Sigmoid colon (tissue), 7 donors: ENCODE data around the gene RADIL. TPM values are rescaled to one million over a fixed set of nuclear protein-coding genes. Genes with fewer than 3 reads are reported as not detected.
A peak's percentile ranks its signal among the peaks of the same experiment; 100 is the strongest.

Experiments used
- DNase-seq: peaks from one replicate; pipeline ENCODE4 v3.0.0-alpha.2; 2019
- H3K27ac ChIP-seq, 4 donors: fragments of 200-600 bp; sonication (generic); one replicate each; pipeline ENCODE4 v1.5.1; 2016 to 2019; ENCODE audit warnings: mild to moderate bottlenecking in 1 of 4
- H3K27me3 ChIP-seq, 3 donors: fragments of 200-600 bp; sonication (generic); one replicate each; pipeline ENCODE4 v1.5.1; 2019; ENCODE audit warnings: mild to moderate bottlenecking in 1 of 3
- H3K36me3 ChIP-seq, 4 donors: fragments of 200-600 bp; sonication (generic); one replicate each; pipeline ENCODE4 v1.5.1; 2016 to 2019
- H3K4me1 ChIP-seq, 4 donors: fragments of 200-600 bp; sonication (generic); one replicate each; pipeline ENCODE4 v1.5.1; 2017 to 2019
- H3K4me3 ChIP-seq, 4 donors: fragments of 200-600 bp; sonication (generic); one replicate each; pipeline ENCODE4 v1.5.1; 2017 to 2019; ENCODE audit warnings: mild to moderate bottlenecking in 2 of 4, moderate library complexity in 1 of 4
- H3K9me3 ChIP-seq, 4 donors: fragments of 200-600 bp in 3 of 4; sonication (generic) in 3 of 4; one replicate each; pipeline versions ENCODE4 v1.5.1 to v1.6.1; 2013 to 2019
- EP300 ChIP-seq, 4 donors: sonication (generic); formaldehyde crosslinking; IDR thresholded peaks; one replicate each; pipeline ENCODE4 v1.6.1; 2017; ENCODE audit warnings: antibody characterized with exemption in 4 of 4
- POLR2A ChIP-seq, 2 donors: fragments of 450-650 bp; IDR thresholded peaks; one replicate each; pipeline ENCODE4 v1.6.1; 2016; ENCODE audit warnings: antibody characterized with exemption in 2 of 2, mild to moderate bottlenecking in 2 of 2, moderate library complexity in 2 of 2
- POLR2AphosphoS5 ChIP-seq, 4 donors: sonication (generic); formaldehyde crosslinking; IDR thresholded peaks; one replicate each; pipeline ENCODE4 v1.6.1; 2017; ENCODE audit warnings: antibody characterized with exemption in 4 of 4
- WGBS, 2 donors: extraction: QIAGEN DNeasy Blood & Tissue Kit; methylation state at CpG; one replicate each; pipeline ENCODE4 v1.1.7; 2013; 5-methylcytosine and 5-hydroxymethylcytosine counted together
- intact Hi-C: fragments of 100-400 bp; cut with DNase I; formaldehyde crosslinking; loops from one replicate; pipeline ENCODE4 v1.15.1; 2023
- polyA plus RNA-seq, 3 donors: library from polyadenylated mRNA; stranded (reverse); fragments of 200-250 nt; gene quantifications; one replicate each; pipeline ENCODE4 v1.2.3, GENCODE V29; 2013
- total RNA-seq, 4 donors: library from RNA; depleted of rRNA; stranded (reverse); fragments of >200 nt; gene quantifications; one replicate each; pipeline ENCODE4 v1.1.0, GENCODE V29; 2016
- TF ChIP-seq, protein P1 (sequence below), 4 experiments: fragments of 450-650 bp in 3 of 4; fragments of 200-600 bp in 1 of 4; IDR thresholded peaks; one replicate each; pipeline ENCODE4 v1.5.1; 2016 to 2019; ENCODE audit warnings: antibody characterized with exemption in 4 of 4, mild to moderate bottlenecking in 3 of 4, moderate library complexity in 2 of 4
- donor health status: healthy with polysubstance abuse.
- donor health status: Bipolar disorder and iron deficiency.
- donor health status: healthy.

RADIL gene
- total and polyA plus RNA-seq, 7 donors, result 1.2 to 10.8 (median 5.6) TPM

DNA sequence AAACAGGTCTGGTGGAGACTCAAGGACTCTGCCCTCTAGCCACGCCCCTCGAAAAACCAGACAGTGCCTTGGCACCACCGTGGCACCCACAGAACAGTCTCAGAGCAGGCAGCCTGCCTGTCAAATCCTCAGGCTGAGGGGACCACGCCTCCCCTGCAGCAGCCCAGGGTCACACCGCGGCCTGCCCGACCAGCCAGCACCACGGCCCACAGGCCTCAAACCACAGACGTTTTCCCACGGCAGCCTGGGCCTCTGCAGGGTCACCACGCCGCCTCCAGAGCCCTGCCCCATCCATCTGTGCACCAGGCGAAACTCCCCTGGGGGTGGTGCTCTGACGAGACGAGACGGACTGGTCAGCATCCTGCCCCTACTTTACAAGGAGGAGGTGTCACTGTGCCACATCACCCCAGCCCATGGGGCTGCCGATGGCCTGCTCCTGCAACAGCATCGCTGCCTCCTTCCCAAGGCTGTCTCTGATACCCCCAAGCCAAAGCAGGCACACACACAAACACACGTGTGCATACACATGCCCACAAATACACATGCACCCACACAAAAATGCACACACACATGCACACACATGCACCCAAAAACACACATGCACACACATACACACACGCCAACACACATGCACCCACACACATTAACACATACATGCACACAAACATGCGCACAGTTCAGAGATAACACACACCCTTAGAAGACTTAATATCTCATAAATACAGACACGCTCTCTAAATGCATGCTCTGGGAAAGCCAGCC is 46.3 kb downstream of the RADIL start:
- TF ChIP-seq, protein P1, sequence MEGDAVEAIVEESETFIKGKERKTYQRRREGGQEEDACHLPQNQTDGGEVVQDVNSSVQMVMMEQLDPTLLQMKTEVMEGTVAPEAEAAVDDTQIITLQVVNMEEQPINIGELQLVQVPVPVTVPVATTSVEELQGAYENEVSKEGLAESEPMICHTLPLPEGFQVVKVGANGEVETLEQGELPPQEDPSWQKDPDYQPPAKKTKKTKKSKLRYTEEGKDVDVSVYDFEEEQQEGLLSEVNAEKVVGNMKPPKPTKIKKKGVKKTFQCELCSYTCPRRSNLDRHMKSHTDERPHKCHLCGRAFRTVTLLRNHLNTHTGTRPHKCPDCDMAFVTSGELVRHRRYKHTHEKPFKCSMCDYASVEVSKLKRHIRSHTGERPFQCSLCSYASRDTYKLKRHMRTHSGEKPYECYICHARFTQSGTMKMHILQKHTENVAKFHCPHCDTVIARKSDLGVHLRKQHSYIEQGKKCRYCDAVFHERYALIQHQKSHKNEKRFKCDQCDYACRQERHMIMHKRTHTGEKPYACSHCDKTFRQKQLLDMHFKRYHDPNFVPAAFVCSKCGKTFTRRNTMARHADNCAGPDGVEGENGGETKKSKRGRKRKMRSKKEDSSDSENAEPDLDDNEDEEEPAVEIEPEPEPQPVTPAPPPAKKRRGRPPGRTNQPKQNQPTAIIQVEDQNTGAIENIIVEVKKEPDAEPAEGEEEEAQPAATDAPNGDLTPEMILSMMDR (IDR thresholded peaks at IDR 0.05), result no peak
- TF ChIP-seq POLR2A (IDR thresholded peaks at IDR 0.05) (no peak), POLR2AphosphoS5 (IDR thresholded peaks at IDR 0.05) (no peak)
- intact Hi-C loops, result loop anchor here (10.0 kb wide), 1 partner anchor 248 kb away; no protein-coding TSS in a partner anchor
- no peaks in the 10 kb centered on the region for H3K27me3 ChIP-seq
- H3K4me1 ChIP-seq, result no peaks in the 10 kb centered on the region
- no peak overlapping the region for H3K4me3 ChIP-seq
- H3K9me3 ChIP-seq, result no peaks in the 10 kb centered on the region
- 59 to 72% methylated on average over 22 of the region's 22 CpGs for WGBS, 2 donors
- peak; percentile 52 for DNase-seq
- H3K36me3 ChIP-seq, result no peaks in the 10 kb centered on the region
- no peak overlapping the region for H3K27ac ChIP-seq

DNA sequence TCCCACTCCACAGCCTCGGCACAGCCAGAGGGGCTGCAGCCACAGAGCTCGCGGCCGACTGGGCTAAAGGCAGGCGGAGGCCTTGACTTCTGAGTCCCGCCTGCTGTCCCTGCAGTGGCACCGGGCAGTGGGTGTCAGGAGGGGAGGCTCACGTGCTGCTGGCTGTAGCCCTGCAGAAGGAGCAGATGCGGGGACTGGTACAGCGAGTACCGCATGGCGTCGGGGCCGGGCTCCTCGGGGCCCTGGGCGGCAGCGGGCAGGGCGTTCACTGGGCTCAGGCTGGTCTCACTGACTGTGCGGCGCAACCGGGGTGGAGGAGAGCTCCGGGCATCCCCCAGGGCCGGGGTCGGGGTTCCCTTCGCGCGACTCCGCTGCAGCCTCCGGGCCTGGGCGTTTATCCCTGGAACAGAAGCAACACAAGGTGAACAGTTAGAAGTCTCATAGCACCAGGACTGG is 47.3 kb downstream of the RADIL start:
- WGBS, 2 donors, result 93 to 95% methylated on average over 30 of the region's 30 CpGs
- no peaks in the 10 kb centered on the region for H3K9me3 ChIP-seq
- H3K4me3 ChIP-seq, result no peak overlapping the region
- peak; percentile 55 for DNase-seq
- H3K36me3 ChIP-seq, result no peaks in the 10 kb centered on the region
- intact Hi-C loops, result loop anchor here (10.0 kb wide), 1 partner anchor 249 kb away; no protein-coding TSS in a partner anchor
- no peaks in the 10 kb centered on the region for H3K4me1 ChIP-seq
- TF ChIP-seq, protein P1 (IDR thresholded peaks at IDR 0.05), result no peak
- TF ChIP-seq POLR2AphosphoS5 (IDR thresholded peaks at IDR 0.05) (no peak), POLR2A (IDR thresholded peaks at IDR 0.05) (no peak), EP300 (IDR thresholded peaks at IDR 0.05) (no peak)
- H3K27ac ChIP-seq, result no peak overlapping the region
- no peaks in the 10 kb centered on the region for H3K27me3 ChIP-seq

DNA sequence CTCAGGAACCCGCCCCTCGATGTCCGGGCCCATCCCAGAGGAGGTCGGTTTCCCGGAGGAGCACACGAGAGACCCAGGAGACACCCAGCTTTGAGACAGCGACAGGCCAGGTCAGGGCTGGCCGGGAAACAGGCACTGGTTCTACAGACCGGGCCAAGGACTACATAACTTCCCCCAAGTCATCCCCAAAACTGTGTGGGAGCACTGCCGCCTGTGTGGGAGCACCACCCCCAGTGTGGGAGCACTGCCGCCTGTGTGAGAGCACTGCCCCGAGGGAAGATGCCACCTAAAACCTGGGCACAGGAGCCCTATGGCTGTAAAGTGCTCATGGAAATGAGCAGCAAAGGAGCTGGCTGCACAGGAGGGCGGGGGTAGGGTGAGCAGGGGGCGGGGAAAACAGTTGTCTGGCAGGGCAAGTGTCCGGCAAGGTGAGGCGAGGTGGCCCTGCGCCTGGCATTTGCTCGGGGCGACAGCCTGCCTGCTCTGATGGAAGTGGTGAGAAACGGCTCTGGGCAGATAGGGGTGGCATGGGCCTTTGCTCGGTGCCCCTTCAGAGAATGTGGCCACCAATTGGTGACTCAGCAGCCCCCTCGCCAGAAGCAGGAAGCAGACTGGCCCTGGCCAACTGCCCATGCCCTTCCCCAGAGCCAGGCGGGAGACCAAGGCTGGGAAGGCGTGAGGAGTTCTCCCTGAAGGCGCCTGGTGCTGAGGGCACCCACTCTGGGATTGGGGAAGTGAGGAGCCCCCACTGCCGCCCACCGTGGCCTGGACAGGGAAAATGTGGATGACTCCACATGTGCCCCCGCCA is 47.9 kb downstream of the RADIL start:
- Histone ChIP-seq H3K27me3 (no peaks in the 10 kb centered on the region), H3K36me3 (no peaks in the 10 kb centered on the region), H3K27ac (no peak overlapping the region), H3K9me3 (no peaks in the 10 kb centered on the region), H3K4me3 (no peak overlapping the region), H3K4me1 (no peaks in the 10 kb centered on the region)
- TF ChIP-seq, protein P1 (IDR thresholded peaks at IDR 0.05), result no peak
- TF ChIP-seq POLR2AphosphoS5 (IDR thresholded peaks at IDR 0.05), result no peak
- no peak for TF ChIP-seq POLR2A (IDR thresholded peaks at IDR 0.05)
- no peak for TF ChIP-seq EP300 (IDR thresholded peaks at IDR 0.05)
- intact Hi-C loops, result loop anchor here (10.0 kb wide), 1 partner anchor 249 kb away; no protein-coding TSS in a partner anchor
- DNase-seq, result peak; percentile 54
- WGBS, 2 donors, result 87 to 91% methylated on average over 28 of the region's 28 CpGs

DNA sequence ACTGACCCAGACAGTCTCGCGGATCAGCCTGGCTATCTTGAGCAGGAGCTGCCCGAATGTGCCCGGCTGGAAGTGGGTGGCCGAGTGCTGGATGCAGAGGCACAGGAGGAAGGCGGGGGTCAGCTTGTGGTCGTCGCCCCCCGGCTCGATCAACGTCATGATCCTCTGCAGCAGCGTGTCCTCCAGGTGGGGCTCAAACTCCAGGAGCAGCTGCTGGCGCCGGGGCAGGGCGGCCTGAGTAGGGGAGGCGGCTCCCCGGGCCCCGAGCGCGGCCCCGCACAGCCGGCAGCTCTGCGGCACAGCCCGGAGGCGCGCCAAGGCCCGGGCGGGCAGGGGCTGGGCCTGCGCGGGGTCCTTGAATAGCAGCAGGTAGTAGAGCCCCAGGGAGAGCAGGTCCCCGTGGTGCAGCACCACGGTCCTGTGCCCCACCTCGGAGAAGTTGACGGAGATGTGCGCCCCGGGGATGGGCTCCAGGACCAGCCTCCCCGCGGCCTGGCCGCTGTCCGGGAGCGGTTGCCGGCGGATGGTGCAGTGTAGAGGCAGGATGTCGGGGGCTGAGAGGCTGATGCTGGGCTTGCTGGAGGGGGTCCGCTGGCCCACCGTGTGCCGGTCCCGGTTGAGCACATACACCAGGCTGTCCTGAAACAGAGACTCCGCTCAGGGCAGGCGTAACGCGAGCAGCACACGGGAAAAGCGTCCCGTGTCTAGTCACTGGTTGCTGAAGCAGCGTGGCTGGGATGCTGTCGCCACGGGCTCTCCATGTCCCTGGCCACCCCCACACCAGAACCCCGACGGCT is 48.7 kb downstream of the RADIL start:
- intact Hi-C loops, result loop anchor here (5.0 to 10.0 kb wide), 2 partner anchors 143 to 250 kb away; no protein-coding TSS in a partner anchor
- Histone ChIP-seq H3K4me3 (no peak overlapping the region), H3K9me3 (no peaks in the 10 kb centered on the region), H3K27me3 (no peaks in the 10 kb centered on the region), H3K4me1 (no peaks in the 10 kb centered on the region), H3K27ac (no peak overlapping the region), H3K36me3 (no peaks in the 10 kb centered on the region)
- WGBS, 2 donors, result 94 to 96% methylated on average over 60 of the region's 60 CpGs
- DNase-seq, result peak; percentile 55
- TF ChIP-seq, protein P1 (IDR thresholded peaks at IDR 0.05), result no peak
- no peak for TF ChIP-seq EP300 (IDR thresholded peaks at IDR 0.05)
- TF ChIP-seq POLR2AphosphoS5 (IDR thresholded peaks at IDR 0.05), result no peak
- TF ChIP-seq POLR2A (IDR thresholded peaks at IDR 0.05), result no peak
